Esophagus muscularis mucosa (tissue), 4 donors: Measurements from ENCODE around the gene TM4SF5. TPM values are rescaled to one million over a fixed set of nuclear protein-coding genes. Genes with fewer than 3 reads are reported as not detected.

Experiments
- DNase-seq: peaks from one replicate; pipeline ENCODE4 v3.0.0-alpha.2; 2017; ENCODE audit errors: extremely low spot score
- H3K27ac ChIP-seq, 4 donors: fragments of 200-600 bp; sonication (generic); replicated peaks in 1 of 4; 1 replicate in 3 of 4; 2 replicates in 1 of 4; pipeline ENCODE4 v1.5.1; 2016 to 2019; ENCODE audit warnings: mild to moderate bottlenecking in 1 of 4
- H3K27me3 ChIP-seq, 4 donors: fragments of 200-600 bp; sonication (generic); one replicate each; pipeline versions ENCODE4 v1.5.1 to v1.6.0; 2016 to 2019
- H3K36me3 ChIP-seq, 4 donors: fragments of 200-600 bp; sonication (generic); one replicate each; pipeline ENCODE4 v1.5.1; 2016 to 2019
- H3K4me1 ChIP-seq, 4 donors: fragments of 200-600 bp; sonication (generic); one replicate each; pipeline ENCODE4 v1.5.1; 2016 to 2019
- H3K4me3 ChIP-seq, 4 donors: fragments of 200-600 bp; sonication (generic); 1 replicate in 2 of 4; 2 replicates in 2 of 4; pipeline ENCODE4 v1.5.1; 2016 to 2019; ENCODE audit warnings: mild to moderate bottlenecking in 4 of 4, moderate library complexity in 1 of 4
- H3K9me3 ChIP-seq, 4 donors: fragments of 200-600 bp; sonication (generic); 1 replicate in 3 of 4; 2 replicates in 1 of 4; pipeline ENCODE4 v1.5.1; 2016 to 2019
- EP300 ChIP-seq: sonication (generic); formaldehyde crosslinking; IDR thresholded peaks from one replicate; pipeline ENCODE4 v1.6.1; 2017; ENCODE audit warnings: antibody characterized with exemption
- POLR2A ChIP-seq: fragments of 450-650 bp; IDR thresholded peaks from one replicate; pipeline ENCODE4 v1.6.1; 2017; ENCODE audit warnings: antibody characterized with exemption, moderate library complexity, mild to moderate bottlenecking, low read depth
- POLR2AphosphoS5 ChIP-seq, 2 donors: sonication (generic); formaldehyde crosslinking; IDR thresholded peaks; one replicate each; pipeline ENCODE4 v1.6.1; 2017; ENCODE audit warnings: antibody characterized with exemption in 2 of 2
- WGBS: methylation state at CpG from one replicate; pipeline ENCODE4 v1.1.5; 2018; 5-methylcytosine and 5-hydroxymethylcytosine counted together
- intact Hi-C: fragments of 100-400 bp; cut with DNase I; formaldehyde crosslinking; loops from one replicate; pipeline ENCODE4 v1.15.1; 2023
- total RNA-seq, 4 donors: library from RNA; depleted of rRNA; stranded (reverse); fragments of >200 nt; gene quantifications; one replicate each; pipeline versions ENCODE4 v1.1.0 to v1.2.1, GENCODE V29; 2016
- TF ChIP-seq, protein P1 (sequence below), 3 experiments: fragments of 200-600 bp in 2 of 3; fragments of 450-650 bp in 1 of 3; sonication (generic) in 2 of 3; IDR thresholded peaks; one replicate each; pipeline ENCODE4 v1.5.1; 2017 to 2019; ENCODE audit warnings: antibody characterized with exemption in 3 of 3, mild to moderate bottlenecking in 2 of 3, moderate library complexity in 1 of 3

The TM4SF5 gene, protein sequence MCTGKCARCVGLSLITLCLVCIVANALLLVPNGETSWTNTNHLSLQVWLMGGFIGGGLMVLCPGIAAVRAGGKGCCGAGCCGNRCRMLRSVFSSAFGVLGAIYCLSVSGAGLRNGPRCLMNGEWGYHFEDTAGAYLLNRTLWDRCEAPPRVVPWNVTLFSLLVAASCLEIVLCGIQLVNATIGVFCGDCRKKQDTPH
- total RNA-seq = not detected

DNA sequence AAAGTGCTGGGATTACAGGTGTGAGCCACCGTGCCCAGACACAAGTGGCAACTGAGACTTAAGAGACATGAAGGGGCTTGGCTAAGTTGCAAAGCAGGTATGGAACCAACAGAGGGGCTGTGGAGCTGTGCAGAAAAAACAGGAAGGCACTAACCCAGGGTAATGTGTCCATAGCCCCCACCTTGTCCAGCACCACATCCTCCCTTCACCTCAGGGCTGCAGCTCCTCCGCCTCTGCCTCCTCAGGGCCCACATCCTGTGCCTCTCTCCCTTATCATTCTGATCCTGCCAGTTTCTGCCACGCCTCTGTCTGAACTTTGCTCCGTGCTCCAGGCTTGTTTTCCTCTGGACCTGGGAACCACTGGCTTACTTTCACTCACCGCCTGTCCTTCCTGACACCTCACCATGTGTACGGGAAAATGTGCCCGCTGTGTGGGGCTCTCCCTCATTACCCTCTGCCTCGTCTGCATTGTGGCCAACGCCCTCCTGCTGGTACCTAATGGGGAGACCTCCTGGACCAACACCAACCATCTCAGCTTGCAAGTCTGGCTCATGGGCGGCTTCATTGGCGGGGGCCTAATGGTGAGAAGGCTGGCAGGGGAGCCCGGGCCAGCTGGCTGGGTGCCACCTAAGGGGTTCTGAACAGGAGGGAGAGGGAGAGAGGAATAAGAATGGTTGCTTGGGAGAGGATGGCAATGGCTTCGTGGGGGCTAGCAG is at the start of gene TM4SF5:
Gene TM4SF5, plus strand, starts transcription at position 368 of the 716 bp plus-strand sequence. Its CDS starts 37 bp downstream, at position 405.
- H3K27me3 ChIP-seq = peaks cover 0 to 31% (median 0%) of the 10 kb centered on the region in 4 donors
- no peak for DNase-seq
- no peaks in the 10 kb centered on the region for H3K9me3 ChIP-seq
- no peak within 1 kb of the TSS for H3K4me3 ChIP-seq
- no peaks in the 10 kb centered on the region for H3K36me3 ChIP-seq
- 67% methylated on average over 13 of the region's 13 CpGs for WGBS
- TF ChIP-seq, protein P1, sequence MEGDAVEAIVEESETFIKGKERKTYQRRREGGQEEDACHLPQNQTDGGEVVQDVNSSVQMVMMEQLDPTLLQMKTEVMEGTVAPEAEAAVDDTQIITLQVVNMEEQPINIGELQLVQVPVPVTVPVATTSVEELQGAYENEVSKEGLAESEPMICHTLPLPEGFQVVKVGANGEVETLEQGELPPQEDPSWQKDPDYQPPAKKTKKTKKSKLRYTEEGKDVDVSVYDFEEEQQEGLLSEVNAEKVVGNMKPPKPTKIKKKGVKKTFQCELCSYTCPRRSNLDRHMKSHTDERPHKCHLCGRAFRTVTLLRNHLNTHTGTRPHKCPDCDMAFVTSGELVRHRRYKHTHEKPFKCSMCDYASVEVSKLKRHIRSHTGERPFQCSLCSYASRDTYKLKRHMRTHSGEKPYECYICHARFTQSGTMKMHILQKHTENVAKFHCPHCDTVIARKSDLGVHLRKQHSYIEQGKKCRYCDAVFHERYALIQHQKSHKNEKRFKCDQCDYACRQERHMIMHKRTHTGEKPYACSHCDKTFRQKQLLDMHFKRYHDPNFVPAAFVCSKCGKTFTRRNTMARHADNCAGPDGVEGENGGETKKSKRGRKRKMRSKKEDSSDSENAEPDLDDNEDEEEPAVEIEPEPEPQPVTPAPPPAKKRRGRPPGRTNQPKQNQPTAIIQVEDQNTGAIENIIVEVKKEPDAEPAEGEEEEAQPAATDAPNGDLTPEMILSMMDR (IDR thresholded peaks at IDR 0.05) = no peak
- TF ChIP-seq EP300 (no peak), POLR2AphosphoS5 (IDR thresholded peaks at IDR 0.05) (no peak)
- H3K27ac ChIP-seq = no peak within 1 kb of the TSS
- H3K4me1 ChIP-seq = no peaks in the 10 kb centered on the region
- intact Hi-C loops = no loop called here

DNA sequence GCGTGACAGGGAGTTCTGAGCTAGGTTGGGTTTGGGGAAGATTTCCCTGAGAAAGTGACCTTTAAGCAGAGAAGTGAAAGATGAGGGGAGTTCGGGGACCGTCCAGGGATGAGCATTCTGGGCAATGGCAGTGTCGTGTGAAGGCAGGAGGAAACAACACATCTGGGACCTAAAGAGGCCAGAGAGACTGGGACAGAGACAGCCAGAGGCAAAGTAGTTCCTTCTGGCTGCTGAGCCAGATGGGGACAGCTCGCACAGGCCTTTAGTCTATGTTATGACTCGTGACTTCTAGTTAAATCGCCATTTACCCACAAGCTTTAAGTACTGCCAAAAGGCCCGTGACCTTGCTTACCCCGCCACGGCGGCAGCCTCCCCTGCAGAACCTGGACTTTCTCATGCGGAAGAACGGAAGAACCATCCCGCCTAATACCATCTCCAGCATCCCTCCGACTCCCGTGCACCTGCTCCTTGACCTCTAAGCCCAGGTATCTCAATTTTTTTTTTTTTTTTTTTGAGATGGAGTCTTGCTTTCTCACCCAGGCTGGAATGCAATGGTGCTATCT is 48.9 kb upstream of the TM4SF5 start:
- DNase-seq = no peak
- intact Hi-C loops = no loop called here
- no peak overlapping the region for H3K27ac ChIP-seq
- TF ChIP-seq POLR2AphosphoS5 (IDR thresholded peaks at IDR 0.05) = no peak
- no peak for TF ChIP-seq EP300
- TF ChIP-seq, protein P1 (IDR thresholded peaks at IDR 0.05) = no peak
- TF ChIP-seq POLR2A = no peak
- peaks cover 0 to 5% (median 2%) of the 10 kb centered on the region in 4 donors for H3K4me1 ChIP-seq
- H3K4me3 ChIP-seq = no peak overlapping the region
- peaks cover 2 to 32% (median 19%) of the 10 kb centered on the region in 4 donors for H3K36me3 ChIP-seq
- H3K9me3 ChIP-seq = no peaks in the 10 kb centered on the region
- H3K27me3 ChIP-seq = no peaks in the 10 kb centered on the region
- WGBS = 90% methylated on average over 16 of the region's 16 CpGs

DNA sequence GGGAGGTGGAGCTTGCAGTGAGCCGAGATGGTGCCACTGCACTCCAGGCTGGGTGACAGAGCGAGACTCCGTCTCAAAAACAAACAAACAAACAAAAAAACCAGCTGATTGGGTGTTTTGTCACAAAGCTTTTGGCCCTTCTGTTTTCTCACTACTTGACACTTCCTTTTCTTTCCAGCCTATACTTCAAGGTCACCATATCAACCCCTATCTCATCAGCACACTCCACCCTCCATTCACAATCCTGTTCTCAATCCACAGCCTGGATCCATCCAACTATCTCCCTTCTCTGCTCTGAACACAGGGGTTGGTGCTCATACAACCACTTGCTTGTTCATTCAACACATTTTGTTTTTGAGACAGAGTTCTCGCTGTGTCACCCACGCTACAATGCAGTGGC is 47.0 kb upstream of the TM4SF5 start:
- peaks cover 0 to 16% (median 4%) of the 10 kb centered on the region in 4 donors for H3K36me3 ChIP-seq
- intact Hi-C loops = no loop called here
- H3K9me3 ChIP-seq = no peaks in the 10 kb centered on the region
- no peak overlapping the region for H3K27ac ChIP-seq
- no peaks in the 10 kb centered on the region for H3K27me3 ChIP-seq
- H3K4me3 ChIP-seq = no peak overlapping the region
- peaks cover 0 to 4% (median 2%) of the 10 kb centered on the region in 4 donors for H3K4me1 ChIP-seq
- DNase-seq = no peak
- WGBS = 77% methylated on average over 5 of the region's 5 CpGs
- TF ChIP-seq EP300 (no peak), POLR2A (no peak), POLR2AphosphoS5 (IDR thresholded peaks at IDR 0.05) (no peak)
- TF ChIP-seq, protein P1 (IDR thresholded peaks at IDR 0.05) = no peak

DNA sequence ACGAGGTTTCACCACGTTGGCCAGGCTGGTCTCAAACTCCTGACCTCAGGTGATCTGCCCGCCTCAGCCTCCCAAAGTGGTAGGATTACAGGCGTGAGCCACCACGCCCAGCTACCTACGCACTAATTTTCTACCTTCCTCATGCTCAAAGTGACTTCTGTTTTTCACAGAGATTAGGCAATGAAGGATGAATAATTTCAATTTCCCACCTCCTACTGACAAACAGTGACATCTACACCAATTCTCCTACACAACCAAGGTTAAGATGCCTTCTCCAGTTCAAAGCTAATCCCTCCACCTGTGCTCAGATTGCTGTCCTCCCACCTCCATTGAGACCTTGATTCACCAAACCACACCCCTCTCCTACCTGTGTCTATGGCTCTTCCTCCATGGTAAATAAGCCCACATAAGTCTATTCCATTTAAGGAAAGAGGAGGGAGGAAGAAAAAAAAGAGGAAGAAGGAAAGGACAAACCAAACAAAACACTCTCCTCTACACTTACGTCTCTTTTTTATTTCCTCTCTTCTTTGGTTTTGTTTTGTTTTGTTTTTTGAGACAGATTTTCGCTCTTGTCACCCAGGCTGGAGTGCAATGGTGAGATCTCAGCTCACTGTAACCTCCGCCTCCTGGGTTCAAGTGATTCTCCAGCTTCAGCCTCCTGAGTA is 45.9 kb upstream of the TM4SF5 start:
- peaks cover 0 to 4% (median 0%) of the 10 kb centered on the region in 4 donors for H3K36me3 ChIP-seq
- peaks cover 0 to 8% (median 6%) of the 10 kb centered on the region in 4 donors for H3K4me1 ChIP-seq
- intact Hi-C loops = no loop called here
- no peak overlapping the region for H3K27ac ChIP-seq
- no peaks in the 10 kb centered on the region for H3K9me3 ChIP-seq
- H3K27me3 ChIP-seq = no peaks in the 10 kb centered on the region
- DNase-seq = no peak
- WGBS = 75% methylated on average over 9 of the region's 9 CpGs
- no peak overlapping the region for H3K4me3 ChIP-seq
- TF ChIP-seq POLR2A (no peak), POLR2AphosphoS5 (IDR thresholded peaks at IDR 0.05) (no peak), EP300 (no peak)
- TF ChIP-seq, protein P1 (IDR thresholded peaks at IDR 0.05) = no peak
